Stimulated activated CD8-positive, alpha-beta memory T cell treated with anti-CD3 and anti-CD28 coated beads, Interleukin-15, amount 100 ng/mL, for 1 hour (primary cell): ENCODE measurements around the gene KLF16.
"Not testable (repeated sequence)": the region's sequence is repeated elsewhere in the genome, so short reads cannot be mapped to it uniquely, and the experiment has no call there.

Experiments
- DNase-seq: peaks from one replicate; pipeline ENCODE4 v3.0.0-alpha.2; 2020; ENCODE audit warnings: low read depth

Gene KLF16

DNA sequence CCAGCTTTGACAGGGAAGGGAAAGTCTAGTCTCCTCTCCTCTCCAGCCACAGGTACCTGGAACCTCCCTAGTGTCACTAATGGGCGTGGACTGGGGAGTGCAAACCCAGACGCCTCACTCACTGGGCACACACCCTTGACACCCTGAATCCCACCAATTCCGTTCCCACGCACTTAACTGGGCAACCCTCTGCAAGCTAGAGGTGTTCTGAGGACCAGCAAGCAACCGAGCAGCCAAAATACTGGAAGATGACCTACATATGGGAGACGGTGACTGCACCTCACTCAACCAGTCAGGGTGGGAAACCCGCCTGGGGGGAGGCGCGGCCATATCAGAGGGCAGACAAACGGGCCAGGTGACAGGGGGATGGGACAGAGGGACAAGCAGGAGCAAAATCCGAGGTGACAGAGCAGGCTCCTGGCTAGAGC is 20.9 kb upstream of the KLF16 start:
- DNase-seq: no peak

DNA sequence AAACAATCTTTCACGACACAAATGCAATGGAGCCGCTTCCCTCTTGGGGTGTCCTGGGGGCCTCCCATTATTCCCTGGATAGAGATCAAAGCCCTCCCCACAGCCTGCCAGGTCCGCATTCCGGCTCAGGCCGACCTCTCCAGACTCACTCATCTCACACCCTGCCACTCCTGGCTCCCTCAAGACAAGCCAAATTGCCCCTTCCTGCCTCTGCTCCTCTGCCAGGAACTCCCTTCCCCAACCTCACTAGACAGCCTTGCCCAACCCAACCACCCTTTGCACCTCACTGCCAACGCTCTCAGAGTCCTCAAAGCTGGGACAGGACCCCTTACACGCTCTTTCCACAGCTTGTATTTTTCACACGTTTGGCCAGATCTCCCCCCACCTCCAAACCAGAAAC is 20.4 kb upstream of the KLF16 start:
- DNase-seq: no peak

DNA sequence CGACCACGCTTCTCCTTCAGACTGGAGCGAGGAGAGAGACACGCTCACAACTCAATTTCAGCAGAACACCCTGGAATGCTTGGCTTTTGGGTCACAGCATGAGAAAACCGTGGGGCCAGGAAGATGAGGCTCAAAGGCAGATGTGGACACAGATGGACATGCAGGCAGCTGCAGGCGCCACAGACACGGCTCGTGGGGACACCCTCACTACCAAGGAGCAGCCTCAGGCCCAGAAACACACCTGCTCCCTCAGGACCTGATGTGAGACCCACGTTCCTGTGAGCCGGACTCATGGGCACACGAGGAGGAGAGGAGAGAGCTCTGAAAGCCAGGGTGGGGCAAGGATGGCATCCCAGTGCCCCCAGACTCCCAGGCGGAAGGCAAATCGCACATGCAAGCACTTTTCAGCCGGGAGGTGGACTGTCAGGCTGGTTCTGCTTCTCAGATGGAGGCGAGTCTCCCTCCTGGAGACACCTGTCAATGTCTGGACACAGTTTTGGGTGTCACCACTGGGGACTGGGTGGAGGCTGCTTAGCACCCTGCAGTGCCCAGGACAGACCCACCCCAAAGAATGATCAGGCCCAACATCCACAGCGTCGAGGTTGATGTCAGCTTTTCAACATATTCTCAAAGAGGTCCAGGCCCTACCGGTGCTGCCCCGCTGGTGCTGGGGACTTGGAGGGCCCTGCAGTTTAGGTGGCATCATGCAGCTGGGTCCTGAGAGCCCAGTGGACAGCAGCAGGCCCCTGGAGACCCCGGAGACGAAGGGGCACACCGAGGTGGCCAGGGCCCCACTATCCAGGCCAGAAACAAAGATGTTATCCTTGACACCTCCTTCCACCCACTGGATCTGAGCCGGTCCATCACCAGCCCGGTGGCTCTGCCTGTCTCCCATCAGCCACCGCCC is 19.7 kb upstream of the KLF16 start:
- no peak for DNase-seq

DNA sequence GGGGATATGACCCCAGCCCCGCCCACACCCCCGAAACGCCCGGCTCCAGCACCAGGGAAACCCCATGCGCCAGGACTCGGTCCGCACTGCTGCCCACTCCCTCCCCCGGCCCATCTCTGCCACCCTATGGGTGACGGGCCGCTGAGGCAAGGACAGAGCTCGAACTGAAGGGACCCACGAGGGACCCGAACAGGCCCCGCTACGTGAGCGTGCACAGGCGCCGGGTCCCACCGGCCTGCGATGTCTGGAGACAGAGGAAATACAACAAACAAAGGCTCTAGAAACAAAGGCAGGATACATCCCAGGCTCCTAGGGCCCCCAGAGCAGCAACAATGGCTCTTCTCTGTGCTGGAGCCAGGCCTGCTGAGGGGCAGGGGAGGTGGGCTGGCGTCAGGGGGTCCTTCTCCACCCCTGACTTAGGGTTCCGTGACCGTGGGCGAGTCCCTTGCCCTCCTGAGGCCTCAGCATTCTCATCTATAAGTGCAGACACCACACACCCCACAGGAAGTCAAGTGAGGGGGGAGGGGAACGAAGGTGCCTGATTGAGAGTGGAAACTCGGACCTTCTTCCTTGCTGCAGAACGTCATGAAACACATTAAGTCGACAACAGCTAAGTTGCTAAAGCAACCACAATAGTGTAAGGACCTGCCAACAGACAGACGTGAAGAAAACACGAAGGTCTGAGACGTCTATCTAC is 18.9 kb upstream of the KLF16 start:
- peak; percentile 46 for DNase-seq

DNA sequence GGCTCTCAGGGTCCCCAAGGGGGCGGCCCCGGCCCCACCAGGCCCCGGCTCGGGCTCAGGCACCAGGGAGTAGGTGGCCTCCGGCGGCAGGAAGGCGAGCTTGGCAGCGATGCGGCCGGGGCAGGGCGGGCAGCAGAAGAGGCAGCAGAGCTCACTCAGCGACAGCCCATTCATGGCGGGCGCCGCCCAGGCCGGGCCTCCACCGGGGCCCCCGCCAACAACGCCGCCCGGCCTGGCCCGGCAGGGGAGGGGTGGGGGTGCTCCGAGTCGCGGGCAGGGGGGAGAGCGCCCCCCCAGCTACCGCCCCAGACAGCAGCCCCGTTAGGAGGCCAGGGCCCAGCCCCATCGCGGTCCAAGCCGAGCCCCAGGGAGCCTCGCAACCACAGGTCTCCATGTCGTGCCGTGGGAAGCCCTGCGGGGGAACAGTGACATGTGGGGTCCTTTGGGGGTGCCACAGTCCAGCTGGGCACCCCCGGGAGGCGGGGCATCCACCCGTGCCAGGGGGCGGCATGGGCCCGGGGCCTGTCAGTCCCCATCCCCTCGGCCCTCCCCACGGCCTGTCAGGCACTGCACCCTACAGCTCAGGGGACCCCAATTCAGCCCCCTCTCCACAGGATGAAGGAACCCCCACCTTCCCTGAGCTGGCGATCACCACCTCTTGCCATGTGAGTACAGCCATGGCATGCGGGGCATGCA is 18.2 kb upstream of the KLF16 start:
- not testable (repeated sequence) for DNase-seq

DNA sequence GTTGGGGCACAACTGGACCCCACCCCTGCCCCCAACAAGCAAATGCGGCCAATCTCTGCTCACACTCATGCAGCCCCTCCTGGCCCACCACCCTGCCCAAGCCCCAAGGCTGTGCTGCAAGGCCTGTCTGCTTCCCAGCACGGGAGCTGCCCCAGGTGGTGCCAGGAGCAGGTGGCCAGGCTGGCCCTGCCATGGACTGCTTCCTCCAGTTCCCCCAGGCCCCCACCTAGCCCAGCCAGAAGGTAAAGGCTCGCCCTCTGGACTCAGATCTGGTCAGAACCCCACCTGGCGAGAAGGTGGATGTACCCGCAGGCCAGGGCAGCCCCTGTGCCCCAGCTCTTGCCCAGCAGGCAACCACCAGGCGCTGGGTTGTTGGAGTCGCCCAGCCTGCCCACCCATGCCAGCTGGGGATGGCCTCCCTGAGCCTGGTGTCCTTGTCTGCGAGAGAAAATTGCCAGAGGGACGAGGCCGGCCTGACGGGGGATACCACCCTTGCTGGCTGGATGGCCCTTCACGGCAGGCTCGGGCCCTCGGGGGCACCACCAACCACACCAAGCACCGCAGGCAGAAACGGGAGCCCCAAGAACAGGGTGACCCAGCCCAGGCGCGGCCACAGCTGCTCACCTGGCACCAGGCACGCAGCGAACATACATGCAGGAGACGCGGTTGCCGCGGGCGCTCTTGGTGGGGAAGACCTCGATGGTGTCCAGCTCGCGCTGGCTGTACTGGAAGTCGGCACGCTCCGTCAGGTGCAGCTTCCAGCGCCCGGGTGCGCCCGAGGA is 17.4 kb upstream of the KLF16 start:
- no peak for DNase-seq

DNA sequence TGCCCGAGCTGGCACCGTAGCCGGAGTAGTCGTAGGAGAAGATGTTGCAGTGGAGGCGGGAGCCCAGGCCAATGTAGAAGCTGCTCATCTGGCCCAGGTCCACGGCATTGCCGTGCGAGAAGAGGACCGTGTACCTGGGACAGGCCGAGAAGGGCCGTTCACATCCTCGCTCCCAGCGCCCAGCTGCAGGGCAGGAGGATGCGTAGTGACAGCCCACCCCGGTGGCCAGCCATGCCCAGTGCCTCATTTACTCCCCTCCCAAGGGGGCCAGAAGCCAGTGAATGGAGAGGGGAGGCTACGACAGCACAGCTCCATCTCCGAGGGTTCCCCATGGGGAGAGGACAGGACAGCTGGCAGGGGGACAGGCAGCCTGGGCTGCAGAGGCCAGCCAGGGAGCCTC is 16.6 kb upstream of the KLF16 start:
- not testable (repeated sequence) for DNase-seq

DNA sequence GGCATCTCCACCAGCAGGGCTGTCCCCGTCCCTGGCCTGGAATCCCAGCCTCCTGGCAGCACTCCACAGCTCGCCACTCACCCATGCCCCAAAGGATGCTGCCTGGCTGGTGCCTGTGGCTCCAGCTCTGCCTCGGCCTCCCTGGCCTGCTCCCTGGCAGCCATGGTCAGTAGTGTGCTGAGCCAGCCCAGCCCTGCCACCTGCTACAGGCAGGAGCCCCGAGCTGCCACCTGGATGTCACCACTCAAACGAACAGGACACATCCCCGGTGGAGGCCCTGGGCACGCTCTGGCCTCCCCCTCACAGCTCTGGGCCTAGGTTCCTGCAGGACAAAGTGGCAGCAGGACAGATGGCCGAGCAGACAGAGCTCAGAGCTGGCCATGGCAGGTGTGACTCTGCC is 15.2 kb upstream of the KLF16 start:
- DNase-seq: not testable (repeated sequence)

DNA sequence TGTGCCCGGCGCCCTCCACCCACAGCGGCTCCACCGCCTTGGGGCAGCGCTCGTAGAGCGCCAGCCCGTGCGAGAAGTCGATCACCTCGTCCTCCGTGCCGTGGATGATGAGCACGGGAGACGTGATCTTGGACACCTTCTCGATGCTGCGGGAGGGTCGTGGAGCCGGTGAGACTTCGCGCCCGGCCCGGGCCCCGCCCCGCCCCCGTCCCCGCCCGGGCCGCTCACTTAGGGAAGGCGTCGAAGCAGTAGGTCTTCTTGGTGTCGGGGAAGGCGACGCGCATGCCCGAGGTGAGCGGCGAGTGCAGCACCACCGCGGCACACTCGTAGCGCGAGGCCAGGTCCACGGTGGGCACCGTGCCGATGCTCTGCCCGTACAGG is 13.9 kb upstream of the KLF16 start:
- DNase-seq: not testable (repeated sequence)

DNA sequence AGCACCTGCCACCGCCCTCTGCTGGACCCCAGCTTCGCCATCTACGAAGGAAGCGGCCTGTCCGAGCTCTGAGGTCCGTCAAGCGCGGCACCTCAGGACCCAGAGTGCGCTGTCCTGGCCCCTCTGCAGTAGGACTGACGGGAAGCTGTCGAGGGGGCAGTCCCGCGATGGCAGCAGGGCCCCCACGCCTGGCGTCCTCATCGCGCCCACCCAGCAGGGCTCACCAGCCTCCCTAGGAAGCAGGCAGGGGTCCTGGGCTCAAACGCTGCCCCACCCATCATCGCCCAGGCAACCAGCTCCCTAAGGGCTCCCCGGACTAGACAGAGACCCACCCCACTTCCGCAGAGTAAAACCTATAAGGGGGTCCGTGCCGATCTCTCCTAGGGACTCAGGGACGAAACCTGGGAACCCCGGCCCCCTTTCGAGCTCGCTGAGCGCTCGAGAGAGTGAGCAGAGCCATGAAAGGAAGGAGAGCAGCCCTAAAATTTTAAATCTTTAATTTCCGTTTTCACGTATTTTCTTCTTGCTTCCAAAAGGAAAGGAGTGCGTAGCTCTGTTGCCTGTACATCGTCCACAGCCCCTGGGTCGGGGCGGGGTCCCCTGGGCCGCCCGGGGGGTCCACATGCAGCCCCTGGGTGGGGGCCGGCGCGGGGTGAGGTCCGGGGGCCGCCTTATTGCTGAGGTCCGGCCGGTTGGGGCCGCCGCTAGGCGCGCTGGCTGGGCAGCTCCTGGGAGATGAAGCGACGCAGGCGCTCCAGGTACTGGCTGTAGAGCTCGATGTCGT is 13.3 kb upstream of the KLF16 start:
- not testable (repeated sequence) for DNase-seq

DNA sequence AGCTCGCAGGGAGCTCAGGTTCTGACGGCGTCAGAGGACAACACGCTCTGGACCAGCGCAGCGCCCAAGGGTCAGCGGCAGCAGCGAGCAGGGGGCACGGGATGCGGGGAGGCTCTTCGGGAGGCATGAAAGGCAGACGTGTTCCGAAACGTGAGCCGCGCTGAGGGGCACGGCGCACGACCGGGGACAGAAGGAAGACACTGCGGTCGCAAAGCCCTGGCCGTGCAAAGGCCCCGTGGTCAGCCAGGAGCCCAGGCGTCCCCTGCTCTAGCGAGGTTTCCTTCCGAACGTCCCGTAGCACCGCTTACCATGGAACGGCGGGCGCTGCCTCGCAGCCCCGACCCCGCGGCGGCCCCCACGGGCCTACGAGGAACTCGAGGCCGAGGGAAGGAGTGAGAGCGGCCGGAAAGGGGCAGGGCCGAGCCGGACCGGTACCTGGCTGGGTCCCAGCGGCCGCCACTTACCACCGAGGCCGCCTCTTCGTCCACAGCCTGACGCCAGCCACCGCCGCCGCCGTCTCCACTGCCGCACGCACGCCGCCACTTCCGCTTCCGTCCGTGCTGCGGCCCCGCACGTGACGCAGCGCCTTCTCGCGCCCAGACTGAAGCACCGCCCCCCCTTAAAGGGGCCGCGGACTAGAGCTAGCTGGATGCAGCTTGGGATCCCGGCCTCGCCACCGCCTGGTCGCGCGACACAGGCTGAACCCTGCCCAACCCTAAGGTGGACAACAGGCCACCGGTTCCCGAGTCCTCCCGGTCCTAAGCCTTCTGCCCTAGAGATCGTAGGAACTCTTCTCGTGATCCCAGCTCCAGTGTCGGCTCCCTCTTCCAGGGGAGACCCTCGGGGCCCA is 12.5 kb upstream of the KLF16 start:
- peak; percentile 61 for DNase-seq

DNA sequence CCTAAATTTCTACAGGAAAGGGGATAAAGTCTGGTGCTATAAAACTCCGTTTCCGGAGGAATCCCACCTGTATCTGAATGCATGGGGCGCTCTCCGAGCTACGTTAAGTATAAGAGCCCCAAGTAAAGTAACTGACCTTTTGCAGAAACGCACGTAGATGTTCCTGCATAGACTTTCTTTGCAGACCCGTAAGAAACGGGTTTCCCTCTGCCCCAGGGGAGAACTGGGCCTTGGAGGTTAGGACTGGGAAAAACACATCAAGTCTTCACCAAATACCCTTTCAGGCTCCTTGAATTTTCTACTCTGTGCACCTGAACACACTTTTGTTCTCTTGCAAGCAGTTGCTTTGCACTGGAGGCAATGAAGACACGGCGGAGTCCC is 11.9 kb upstream of the KLF16 start:
- DNase-seq: not testable (repeated sequence)

DNA sequence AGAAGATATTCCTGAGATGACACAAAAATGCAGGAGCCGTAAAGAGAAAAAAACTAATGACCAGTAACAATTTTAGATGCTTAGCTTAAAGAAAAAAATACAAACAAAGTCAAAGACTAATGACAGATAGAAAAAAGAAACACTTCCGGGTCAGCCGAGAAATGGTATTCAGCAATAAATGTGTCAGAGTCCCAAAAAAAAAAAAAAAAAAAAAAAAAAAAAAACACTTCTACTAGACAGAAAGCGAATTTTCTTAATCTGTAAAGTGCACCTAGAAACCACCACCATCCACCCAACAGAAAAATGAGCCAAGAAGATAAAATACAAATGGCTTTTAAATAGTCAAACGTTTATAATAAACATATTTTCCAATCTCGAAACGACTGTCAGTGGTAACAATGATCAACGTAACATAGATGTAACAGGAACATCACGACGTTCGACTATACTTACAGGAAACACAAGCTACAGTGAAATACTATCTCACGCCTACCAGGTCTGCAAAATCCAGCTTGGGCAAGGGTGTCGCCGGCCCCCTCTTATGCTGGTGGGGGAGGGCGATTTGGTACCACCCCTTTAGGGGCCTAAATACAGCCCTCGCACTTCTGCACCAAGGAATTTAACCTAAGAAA is 11.3 kb upstream of the KLF16 start:
- DNase-seq: no peak

DNA sequence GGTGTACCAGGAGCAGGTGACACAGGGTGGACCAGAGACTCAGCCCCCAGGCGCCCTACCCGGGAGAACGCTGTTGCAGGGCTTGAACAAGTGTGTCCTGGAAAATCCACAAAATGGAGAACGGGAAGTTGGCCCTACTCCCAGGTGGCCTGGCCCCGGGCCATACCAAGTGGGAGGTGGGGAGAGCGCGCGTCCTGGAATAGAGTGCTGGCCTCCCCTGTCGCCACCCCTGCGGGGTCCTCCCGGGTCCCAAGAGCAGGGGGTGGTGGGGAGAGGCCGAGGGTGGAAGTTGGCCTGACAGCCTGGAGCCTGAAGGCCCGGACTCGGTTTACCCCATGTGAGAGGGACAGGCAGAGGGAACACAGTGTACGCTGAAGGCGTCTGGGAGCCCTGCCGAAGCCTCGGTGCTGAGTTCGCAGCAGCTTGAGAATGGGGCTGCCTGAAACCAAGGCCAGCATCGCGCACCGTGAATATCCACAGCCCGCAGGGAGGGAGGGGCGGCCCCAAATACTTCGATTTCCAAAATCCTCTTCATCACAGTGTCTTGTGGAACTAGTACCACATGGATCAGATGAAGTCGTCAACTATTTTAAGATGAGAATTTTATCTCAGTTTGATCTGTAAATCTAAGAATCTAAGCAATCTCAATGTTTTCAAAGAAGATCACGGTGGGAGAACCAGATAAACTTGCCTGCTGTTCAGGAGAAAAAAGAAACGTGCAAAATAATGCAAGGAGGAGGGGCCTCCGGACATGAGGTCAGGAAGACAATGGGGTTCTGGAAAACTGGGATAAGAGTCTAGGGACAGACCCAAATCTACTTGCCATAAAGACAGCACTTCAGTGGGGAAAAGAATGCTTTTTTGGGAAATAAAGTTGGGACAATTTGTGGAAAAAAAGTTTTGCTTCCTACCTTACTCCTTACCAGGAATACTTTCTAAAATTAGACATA is 10.4 kb upstream of the KLF16 start:
- no peak for DNase-seq

DNA sequence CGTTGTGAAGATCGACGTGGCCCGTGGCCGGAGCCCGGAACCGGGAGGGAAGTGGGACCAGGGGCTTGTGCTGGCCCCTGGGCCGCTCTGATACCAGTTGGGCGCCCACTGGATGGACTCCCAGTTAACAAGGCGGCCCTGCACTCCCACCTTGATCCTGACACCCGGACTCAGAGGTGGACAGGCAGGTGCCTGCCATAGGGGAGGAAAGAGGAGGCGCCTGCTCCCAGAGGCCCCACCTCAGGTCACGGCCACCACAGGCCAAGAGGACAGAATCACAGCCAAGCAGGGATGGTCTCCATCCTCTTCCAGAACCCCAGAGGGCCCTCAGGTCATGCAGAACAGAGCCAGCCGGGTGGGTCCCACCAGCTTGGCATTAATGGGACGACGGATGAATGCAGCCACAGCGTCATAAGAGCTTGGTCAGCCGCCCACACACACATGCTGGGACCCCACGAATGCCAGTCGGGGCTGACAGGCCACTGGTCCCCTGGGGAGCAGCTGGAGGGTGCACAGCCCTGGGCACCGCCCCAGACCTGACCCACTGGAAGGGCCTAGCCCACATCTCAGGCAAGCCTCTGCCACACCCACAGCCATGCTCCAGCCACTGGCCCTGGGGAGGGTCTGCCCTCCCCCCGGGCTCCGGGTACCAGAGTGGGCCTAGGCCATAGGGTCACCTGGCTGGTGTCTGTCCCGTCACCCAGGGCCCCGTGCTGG is 9.6 kb upstream of the KLF16 start:
- no peak for DNase-seq

DNA sequence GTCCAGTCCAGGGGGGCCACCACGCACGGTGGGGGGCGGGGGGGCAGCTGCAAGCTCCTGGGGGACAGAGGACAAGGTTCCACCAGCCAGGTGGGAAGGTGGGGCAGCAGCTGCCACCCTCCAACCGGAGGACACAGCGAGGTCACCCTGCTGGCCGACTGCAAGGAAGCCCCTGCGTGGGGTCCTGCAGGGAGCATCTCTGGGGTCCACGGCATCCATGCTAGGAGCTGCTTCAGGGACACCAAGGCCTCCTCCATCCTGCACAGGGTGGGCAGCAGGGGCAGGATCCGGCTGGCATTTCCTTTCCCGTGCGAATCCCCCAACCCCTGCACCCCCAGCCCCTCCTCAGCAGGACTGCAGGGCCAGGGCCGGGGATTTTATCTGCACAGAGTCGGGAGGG is 8.3 kb upstream of the KLF16 start:
- DNase-seq: no peak

DNA sequence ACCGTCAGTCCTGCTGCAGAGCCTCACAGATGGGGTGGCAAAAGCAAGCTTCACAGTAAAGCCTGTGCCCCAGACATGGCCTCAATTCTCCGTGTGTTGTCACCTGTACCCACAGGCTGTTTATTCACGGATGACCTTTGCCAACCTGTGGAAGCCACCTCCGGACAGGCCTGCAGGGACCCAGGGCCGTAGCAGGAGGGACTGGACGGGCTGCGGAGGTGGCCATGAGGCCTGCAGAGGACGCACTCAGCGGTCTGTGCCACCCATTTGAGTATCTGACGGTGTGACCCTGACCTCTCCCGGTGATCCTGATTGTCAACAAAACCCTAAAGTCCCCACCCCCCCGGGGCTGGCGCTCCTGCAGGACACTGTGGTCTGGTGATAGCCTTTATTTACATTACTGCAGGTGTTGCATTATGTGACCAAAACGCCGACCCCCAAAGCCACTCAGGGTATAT is 7.8 kb upstream of the KLF16 start:
- DNase-seq: no peak

DNA sequence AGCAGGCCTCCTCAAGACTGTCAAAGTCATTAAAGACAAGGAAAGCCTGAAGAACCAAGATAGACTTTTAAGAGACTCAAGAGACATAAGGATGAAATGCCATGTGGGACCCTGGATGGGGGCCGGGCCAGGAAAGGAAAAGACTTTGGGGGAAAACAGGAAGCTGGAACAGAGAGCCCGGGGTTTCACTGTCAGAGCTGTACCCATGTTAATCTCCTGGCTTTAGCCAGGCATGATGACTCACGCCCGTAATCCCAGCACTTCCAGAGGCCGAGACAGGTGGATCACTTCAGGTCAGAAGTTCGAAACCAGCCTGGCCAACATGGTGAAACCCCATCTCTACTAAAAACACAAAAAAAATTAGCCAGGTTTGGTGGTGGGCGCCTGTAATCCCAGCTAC is 5.6 kb upstream of the KLF16 start:
- no peak for DNase-seq
